Thoracic aorta (tissue), 2 donors: ENCODE measurements around the gene CARMIL1. TPM values are rescaled to one million over a fixed set of nuclear protein-coding genes. Genes with fewer than 3 reads are reported as not detected.

Experiments
- ATAC-seq: fragments of 150-250 bp; one replicate; pipeline ENCODE4 v1.8.0; 2017; ENCODE audit warnings: low read depth; ENCODE audit not compliant: insufficient number of reproducible peaks, low FRiP score
- DNase-seq: peaks from one replicate; pipeline ENCODE4 v3.0.0-alpha.2; 2020; ENCODE audit warnings: low spot score
- H3K27ac ChIP-seq, 2 donors: fragments of 200-600 bp; sonication (generic); 1 replicate in 1 of 2; 2 replicates in 1 of 2; pipeline ENCODE4 v1.5.1; 2016; ENCODE audit warnings: mild to moderate bottlenecking in 2 of 2, moderate library complexity in 2 of 2
- H3K27me3 ChIP-seq: fragments of 200-600 bp; sonication (generic); replicated peaks from 2 replicates; pipeline ENCODE4 v1.6.0; 2016; ENCODE audit warnings: mild to moderate bottlenecking; ENCODE audit not compliant: insufficient read depth
- H3K36me3 ChIP-seq: fragments of 200-600 bp; sonication (generic); one replicate; pipeline ENCODE4 v1.5.1; 2016
- H3K4me1 ChIP-seq, 2 donors: fragments of 200-600 bp; sonication (generic); 1 replicate in 1 of 2; 2 replicates in 1 of 2; pipeline versions ENCODE4 v1.5.1 to v1.6.0; 2016; ENCODE audit warnings: low read depth in 2 of 2, mild to moderate bottlenecking in 1 of 2; ENCODE audit not compliant: control insufficient read depth in 1 of 2
- H3K4me3 ChIP-seq: fragments of 200-600 bp; sonication (generic); 2 replicates; pipeline ENCODE4 v1.5.1; 2016; ENCODE audit warnings: mild to moderate bottlenecking
- H3K9me3 ChIP-seq: fragments of 200-600 bp; sonication (generic); 2 replicates; pipeline ENCODE4 v1.5.1; 2016
- total RNA-seq, 2 donors: library from RNA; depleted of rRNA; stranded (reverse); fragments of >200 nt; gene quantifications; one replicate each; pipeline versions ENCODE4 v1.1.0 to v1.2.3, GENCODE V29; 2016
- TF ChIP-seq, protein P1 (sequence below): fragments of 200-600 bp; sonication (generic); IDR thresholded peaks from one replicate; pipeline ENCODE4 v1.5.1; 2019; ENCODE audit warnings: antibody characterized with exemption

CARMIL1 gene
- total RNA-seq, 2 donors from 2014 or later, result 60.4 to 63.0 TPM

DNA sequence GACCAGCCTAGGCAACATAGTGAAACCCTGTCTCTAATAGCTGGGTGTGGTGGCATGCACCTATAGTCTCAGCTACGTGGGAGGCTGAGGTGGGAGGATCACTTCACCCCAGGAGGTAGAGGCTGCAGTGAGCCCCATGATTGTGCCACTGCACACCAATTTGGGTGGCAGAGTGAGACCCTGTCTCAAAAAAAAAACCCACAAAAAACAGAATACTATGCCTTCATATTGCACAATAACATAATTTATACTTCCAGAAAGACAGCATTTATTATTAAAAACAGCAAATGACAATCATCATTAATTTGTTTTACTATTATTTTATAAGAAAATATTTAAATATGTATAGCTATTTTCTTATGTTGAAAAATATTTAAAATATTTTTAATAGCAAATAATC, 30.0 kb upstream of the CARMIL1 start:
- DNase-seq (no peak), ATAC-seq (no peak)
- Histone ChIP-seq H3K4me3 (no peak overlapping the region), H3K9me3 (no peaks in the 10 kb centered on the region), H3K27ac (no peak overlapping the region), H3K27me3 (no peaks in the 10 kb centered on the region), H3K36me3 (no peaks in the 10 kb centered on the region), H3K4me1 (peaks cover 4 to 7% of the 10 kb centered on the region in 2 donors)
- TF ChIP-seq, protein P1, sequence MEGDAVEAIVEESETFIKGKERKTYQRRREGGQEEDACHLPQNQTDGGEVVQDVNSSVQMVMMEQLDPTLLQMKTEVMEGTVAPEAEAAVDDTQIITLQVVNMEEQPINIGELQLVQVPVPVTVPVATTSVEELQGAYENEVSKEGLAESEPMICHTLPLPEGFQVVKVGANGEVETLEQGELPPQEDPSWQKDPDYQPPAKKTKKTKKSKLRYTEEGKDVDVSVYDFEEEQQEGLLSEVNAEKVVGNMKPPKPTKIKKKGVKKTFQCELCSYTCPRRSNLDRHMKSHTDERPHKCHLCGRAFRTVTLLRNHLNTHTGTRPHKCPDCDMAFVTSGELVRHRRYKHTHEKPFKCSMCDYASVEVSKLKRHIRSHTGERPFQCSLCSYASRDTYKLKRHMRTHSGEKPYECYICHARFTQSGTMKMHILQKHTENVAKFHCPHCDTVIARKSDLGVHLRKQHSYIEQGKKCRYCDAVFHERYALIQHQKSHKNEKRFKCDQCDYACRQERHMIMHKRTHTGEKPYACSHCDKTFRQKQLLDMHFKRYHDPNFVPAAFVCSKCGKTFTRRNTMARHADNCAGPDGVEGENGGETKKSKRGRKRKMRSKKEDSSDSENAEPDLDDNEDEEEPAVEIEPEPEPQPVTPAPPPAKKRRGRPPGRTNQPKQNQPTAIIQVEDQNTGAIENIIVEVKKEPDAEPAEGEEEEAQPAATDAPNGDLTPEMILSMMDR, result no peak

DNA sequence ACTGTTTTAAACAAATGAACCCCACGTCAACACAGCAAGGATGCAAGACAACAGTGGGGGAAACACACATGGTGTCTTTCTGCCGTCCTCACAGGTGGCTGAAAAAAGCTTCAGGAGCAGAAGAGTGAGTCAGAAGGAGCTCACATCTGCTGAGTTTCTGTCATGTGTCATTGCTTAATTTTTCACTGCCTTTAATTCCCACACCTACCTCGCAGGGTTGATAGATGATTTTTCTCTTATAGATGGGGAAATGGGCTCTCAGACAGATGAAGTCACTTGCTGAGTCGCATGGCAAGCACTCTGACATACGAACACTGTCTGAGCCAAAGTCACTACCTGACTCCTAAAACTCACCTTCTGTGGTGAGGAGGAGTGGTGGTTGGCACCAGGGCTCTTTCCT, 28.3 kb upstream of the CARMIL1 start:
- ATAC-seq (no peak), DNase-seq (no peak)
- Histone ChIP-seq H3K9me3 (no peaks in the 10 kb centered on the region), H3K4me1 (peaks cover 4 to 7% of the 10 kb centered on the region in 2 donors), H3K27ac (no peak overlapping the region), H3K27me3 (no peaks in the 10 kb centered on the region), H3K4me3 (no peak overlapping the region), H3K36me3 (no peaks in the 10 kb centered on the region)
- TF ChIP-seq, protein P1, result no peak

GRCh38 chr6:25251426-25251825, 27.7 kb upstream of the CARMIL1 start:
- Histone ChIP-seq H3K4me1 (peaks cover 4 to 7% of the 10 kb centered on the region in 2 donors), H3K36me3 (no peaks in the 10 kb centered on the region), H3K27ac (no peak overlapping the region), H3K27me3 (no peaks in the 10 kb centered on the region), H3K9me3 (no peaks in the 10 kb centered on the region), H3K4me3 (no peak overlapping the region)
- ATAC-seq, result no peak
- TF ChIP-seq, protein P1, result no peak
- DNase-seq, result no peak

DNA sequence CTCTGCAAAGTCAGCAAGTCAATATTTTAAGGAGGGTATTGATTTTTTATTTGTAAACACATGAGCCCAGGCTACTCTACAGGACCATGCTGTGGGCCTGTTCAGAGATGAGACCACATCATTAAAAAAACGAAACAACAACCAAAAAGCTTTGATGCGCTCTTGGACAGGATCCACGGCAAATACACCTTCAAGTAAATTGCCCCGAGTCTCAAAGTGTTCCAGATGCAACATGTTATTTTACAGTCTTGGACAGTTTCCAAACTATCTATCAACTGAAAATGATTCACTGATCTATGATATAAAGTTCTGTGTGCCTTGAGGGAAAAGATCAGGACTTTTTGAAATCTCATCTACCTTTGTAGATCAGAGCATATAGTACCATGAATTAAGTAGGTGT, 25.8 kb upstream of the CARMIL1 start:
- H3K27me3 ChIP-seq, result no peaks in the 10 kb centered on the region
- ATAC-seq, result no peak

DNA sequence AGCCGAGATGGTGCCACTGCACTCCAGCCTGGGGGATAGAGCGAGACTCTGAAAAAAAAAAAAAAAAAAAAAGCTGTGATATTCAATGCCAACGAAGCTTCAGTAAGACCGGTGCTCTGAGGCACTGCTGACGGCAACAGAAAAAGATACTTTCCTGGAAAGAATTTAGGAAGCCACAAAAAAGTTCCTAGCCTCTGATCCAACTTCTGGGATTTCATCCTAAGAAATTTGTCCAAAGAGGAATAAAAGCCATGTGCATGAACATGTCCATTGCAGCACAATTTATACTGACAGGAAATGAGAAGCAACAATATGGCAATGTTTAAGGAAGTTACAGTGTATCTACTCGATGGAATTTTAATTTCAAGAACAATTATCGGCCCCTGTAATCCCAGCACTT, 24.5 kb upstream of the CARMIL1 start:
- DNase-seq (no peak), ATAC-seq (no peak)
- Histone ChIP-seq H3K27ac (no peak overlapping the region), H3K36me3 (no peaks in the 10 kb centered on the region), H3K4me3 (no peak overlapping the region), H3K4me1 (peaks cover 0 to 7% of the 10 kb centered on the region in 2 donors), H3K9me3 (no peaks in the 10 kb centered on the region), H3K27me3 (no peaks in the 10 kb centered on the region)
- TF ChIP-seq, protein P1, result no peak

More for the DNA sequence above, 25.8 kb upstream of the CARMIL1 start:
- H3K36me3 ChIP-seq, result no peaks in the 10 kb centered on the region
- DNase-seq, result no peak
- H3K9me3 ChIP-seq, result no peaks in the 10 kb centered on the region
- H3K4me1 ChIP-seq, result peaks cover 4 to 7% of the 10 kb centered on the region in 2 donors
- H3K27ac ChIP-seq, result no peak overlapping the region
- TF ChIP-seq, protein P1, result no peak
- no peak overlapping the region for H3K4me3 ChIP-seq
